HEK293T (cell line): ENCODE data around the gene HHAT.

Source experiments
- CTCF ChIA-PET: fragments of 350-600 bp; formaldehyde crosslinking; extraction: SDS; loops from one replicate; lab custom pipeline; 2021; ENCODE audit warnings: antibody characterized with exemption, inconsistent platforms; lab: Yijun Ruan, JAX
- POLR2A ChIA-PET: fragments of 350-600 bp; formaldehyde crosslinking; extraction: SDS; loops from one replicate; lab custom pipeline; 2020; ENCODE audit warnings: antibody characterized with exemption, inconsistent platforms; lab: Yijun Ruan, JAX
- DNase-seq: peaks from one replicate; pipeline ENCODE4 v3.0.0; 2012; ENCODE audit warnings: mixed read lengths; ENCODE audit errors: extremely low spot score
- ARNT ChIP-seq: fragments of 450-650 bp; IDR thresholded peaks from 2 replicates; pipeline ENCODE4 v1.6.1; 2017; ENCODE audit warnings: mild to moderate bottlenecking
- BHLHE40 ChIP-seq: fragments of 450-650 bp; IDR thresholded peaks from 2 replicates; pipeline ENCODE4 v1.6.1; 2016; ENCODE audit warnings: mild to moderate bottlenecking, moderate library complexity, borderline replicate concordance
- CTBP1 ChIP-seq: fragments of 450-650 bp; IDR thresholded peaks from 2 replicates; pipeline ENCODE4 v1.6.1; 2016; ENCODE audit warnings: borderline replicate concordance
- ELF4 ChIP-seq: fragments of 450-650 bp; IDR thresholded peaks from 2 replicates; pipeline ENCODE4 v1.6.1; 2017; ENCODE audit warnings: antibody characterized with exemption
- FOXA1 ChIP-seq: fragments of 450-650 bp; IDR thresholded peaks from 2 replicates; pipeline ENCODE4 v1.6.1; 2016; ENCODE audit warnings: mild to moderate bottlenecking
- FOXK2 ChIP-seq: fragments of 450-650 bp; IDR thresholded peaks from 2 replicates; pipeline ENCODE4 v1.6.1; 2016; ENCODE audit warnings: mild to moderate bottlenecking
- FOXM1 ChIP-seq: fragments of 450-650 bp; IDR thresholded peaks from 2 replicates; pipeline ENCODE4 v1.6.1; 2017; ENCODE audit warnings: mild to moderate bottlenecking, borderline replicate concordance
- HDGF ChIP-seq: fragments of 450-650 bp; IDR thresholded peaks from 2 replicates; pipeline ENCODE4 v1.6.1; 2017; ENCODE audit warnings: antibody characterized with exemption, borderline replicate concordance
- L3MBTL2 ChIP-seq: fragments of 450-650 bp; conservative IDR thresholded peaks from 2 replicates; pipeline ENCODE4 v1.6.1; 2016; ENCODE audit warnings: mild to moderate bottlenecking
- LEF1 ChIP-seq: fragments of 450-650 bp; IDR thresholded peaks from 2 replicates; pipeline ENCODE4 v1.6.1; 2017; ENCODE audit warnings: mild to moderate bottlenecking, borderline replicate concordance
- NFRKB ChIP-seq: fragments of 450-650 bp; IDR thresholded peaks from 2 replicates; pipeline ENCODE4 v1.6.1; 2016; ENCODE audit warnings: mild to moderate bottlenecking, moderate library complexity
- SP1 ChIP-seq: fragments of 450-650 bp; IDR thresholded peaks from 2 replicates; pipeline ENCODE4 v1.6.1; 2017
- SUZ12 ChIP-seq: fragments of 450-650 bp; IDR thresholded peaks from 2 replicates; pipeline ENCODE4 v1.6.1; 2016; ENCODE audit warnings: mild to moderate bottlenecking
- TARDBP ChIP-seq: fragments of 450-650 bp; IDR thresholded peaks from 2 replicates; pipeline ENCODE4 v1.6.1; 2016
- ZNF384 ChIP-seq: fragments of 450-650 bp; IDR thresholded peaks from 2 replicates; pipeline ENCODE4 v1.6.1; 2016
- TF ChIP-seq, protein P1 (sequence below): fragments of 450-650 bp; IDR thresholded peaks from 2 replicates; pipeline ENCODE4 v1.6.1; 2016

The HHAT gene

DNA sequence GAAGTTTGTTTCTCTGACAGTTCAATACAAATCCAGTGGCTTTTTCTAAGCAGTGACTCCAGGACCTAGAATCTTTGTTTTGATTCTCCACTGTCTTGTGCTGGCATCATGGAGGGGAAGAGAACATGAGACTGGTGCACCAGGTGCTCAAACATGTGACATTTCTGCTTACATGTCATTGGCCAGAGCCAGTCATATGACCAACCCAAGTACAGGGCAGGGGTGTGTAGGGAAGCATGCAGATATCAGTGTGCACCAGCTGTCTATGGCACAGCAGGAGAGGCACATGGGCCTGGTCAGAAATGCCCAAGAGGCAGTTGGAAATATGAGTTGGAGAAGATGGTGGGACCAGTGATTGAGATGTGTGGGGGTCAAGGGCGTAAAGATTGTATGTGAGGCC is 297.0 kb downstream of the HHAT start:
- ChIA-PET CTCF (no interaction called here), POLR2A (no interaction called here)
- TF ChIP-seq, protein P1, sequence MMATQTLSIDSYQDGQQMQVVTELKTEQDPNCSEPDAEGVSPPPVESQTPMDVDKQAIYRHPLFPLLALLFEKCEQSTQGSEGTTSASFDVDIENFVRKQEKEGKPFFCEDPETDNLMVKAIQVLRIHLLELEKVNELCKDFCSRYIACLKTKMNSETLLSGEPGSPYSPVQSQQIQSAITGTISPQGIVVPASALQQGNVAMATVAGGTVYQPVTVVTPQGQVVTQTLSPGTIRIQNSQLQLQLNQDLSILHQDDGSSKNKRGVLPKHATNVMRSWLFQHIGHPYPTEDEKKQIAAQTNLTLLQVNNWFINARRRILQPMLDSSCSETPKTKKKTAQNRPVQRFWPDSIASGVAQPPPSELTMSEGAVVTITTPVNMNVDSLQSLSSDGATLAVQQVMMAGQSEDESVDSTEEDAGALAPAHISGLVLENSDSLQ, result no peak
- TF ChIP-seq SUZ12 (no peak), FOXK2 (no peak), FOXA1 (no peak), TARDBP (no peak), CTBP1 (no peak), L3MBTL2 (no peak)
- DNase-seq, result no peak

DNA sequence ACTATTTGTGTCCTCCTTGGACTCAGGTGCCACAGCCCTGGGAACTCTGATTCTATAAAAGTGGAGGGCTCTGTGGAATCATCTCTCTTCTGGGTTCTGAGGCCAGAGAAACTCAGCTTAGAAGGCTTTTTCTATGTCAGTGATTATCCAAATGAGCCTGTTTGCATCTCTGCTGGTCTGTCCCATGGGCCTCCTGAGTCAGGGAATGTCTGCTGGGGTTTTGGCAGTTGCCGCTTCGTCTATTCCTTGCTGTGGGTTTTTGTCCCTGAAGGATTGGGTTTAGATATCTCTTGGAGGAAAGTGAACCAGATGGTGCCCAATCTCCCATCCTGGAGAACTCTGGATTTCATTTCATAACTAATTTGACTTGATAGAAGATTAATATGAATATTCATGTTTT is 297.6 kb downstream of the HHAT start:
- CTCF ChIA-PET, result no interaction called here
- POLR2A ChIA-PET, result no interaction called here
- DNase-seq, result no peak
- TF ChIP-seq ELF4, result no peak
- no peak for TF ChIP-seq SP1
- TF ChIP-seq BHLHE40, result no peak
- TF ChIP-seq ARNT, result no peak
- TF ChIP-seq, protein P1, result no peak
- TF ChIP-seq L3MBTL2, result no peak
- TF ChIP-seq FOXM1, result no peak
- TF ChIP-seq HDGF, result no peak
- TF ChIP-seq FOXK2, result no peak
- no peak for TF ChIP-seq LEF1
- TF ChIP-seq SUZ12, result no peak
- TF ChIP-seq CTBP1, result no peak
- TF ChIP-seq ZNF384, result no peak
- TF ChIP-seq NFRKB, result no peak

DNA sequence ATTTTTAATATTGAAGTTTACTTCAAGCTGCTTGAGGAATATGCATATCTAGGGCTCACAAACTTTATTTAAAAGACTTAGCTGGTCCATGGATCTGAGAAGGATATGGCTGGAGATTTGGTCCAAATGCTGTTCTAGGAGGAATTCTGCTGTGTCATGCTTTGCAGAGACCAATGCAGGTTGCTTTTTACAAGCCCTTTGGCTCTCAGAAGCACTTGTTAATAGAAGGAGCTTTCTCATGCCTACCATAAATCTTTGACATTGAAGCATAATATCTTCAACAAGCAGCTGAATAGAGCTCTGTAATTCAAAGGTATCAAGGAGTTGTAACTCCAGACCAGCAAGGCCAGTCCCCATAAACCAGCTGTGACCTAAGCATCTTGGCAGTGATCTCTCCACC is 299.1 kb downstream of the HHAT start:
- DNase-seq, result no peak
- POLR2A ChIA-PET, result no interaction called here
- TF ChIP-seq CTBP1, result no peak
- no peak for TF ChIP-seq HDGF
- CTCF ChIA-PET, result interaction anchor here (0.8 kb wide), 1 partner anchor 227 kb away, joined by 4 read pairs; no protein-coding TSS in a partner anchor

DNA sequence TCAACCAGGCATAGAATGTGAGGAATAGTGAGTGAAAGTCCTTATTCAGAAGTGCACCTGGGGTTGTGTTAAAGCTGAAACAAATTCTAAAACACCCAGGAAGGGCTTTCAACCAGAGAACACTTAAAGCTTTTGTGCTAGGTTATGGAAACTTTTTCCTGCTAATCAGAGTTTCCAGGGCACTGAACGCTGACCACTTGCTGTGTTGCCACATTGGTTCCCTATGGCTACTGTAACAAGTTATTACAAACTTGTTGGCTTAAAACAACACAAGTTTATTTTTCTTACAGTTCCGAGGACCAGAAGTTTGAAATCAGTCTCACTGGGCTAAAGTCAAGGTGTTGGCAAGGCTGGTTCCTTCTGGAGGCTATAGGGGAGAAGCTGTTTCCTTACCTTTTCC is 300.6 kb downstream of the HHAT start:
- TF ChIP-seq HDGF, result no peak
- TF ChIP-seq ARNT, result no peak
- no peak for TF ChIP-seq SP1
- no peak for TF ChIP-seq FOXK2
- no peak for TF ChIP-seq ZNF384
- TF ChIP-seq SUZ12, result no peak
- TF ChIP-seq NFRKB, result no peak
- no peak for TF ChIP-seq LEF1
- no peak for TF ChIP-seq FOXA1
- no peak for TF ChIP-seq CTBP1
- no peak for TF ChIP-seq ELF4
- no peak for TF ChIP-seq L3MBTL2
- no peak for TF ChIP-seq BHLHE40
- TF ChIP-seq, protein P1, result no peak
- TF ChIP-seq FOXM1, result no peak
- ChIA-PET CTCF (no interaction called here), POLR2A (no interaction called here)

DNA sequence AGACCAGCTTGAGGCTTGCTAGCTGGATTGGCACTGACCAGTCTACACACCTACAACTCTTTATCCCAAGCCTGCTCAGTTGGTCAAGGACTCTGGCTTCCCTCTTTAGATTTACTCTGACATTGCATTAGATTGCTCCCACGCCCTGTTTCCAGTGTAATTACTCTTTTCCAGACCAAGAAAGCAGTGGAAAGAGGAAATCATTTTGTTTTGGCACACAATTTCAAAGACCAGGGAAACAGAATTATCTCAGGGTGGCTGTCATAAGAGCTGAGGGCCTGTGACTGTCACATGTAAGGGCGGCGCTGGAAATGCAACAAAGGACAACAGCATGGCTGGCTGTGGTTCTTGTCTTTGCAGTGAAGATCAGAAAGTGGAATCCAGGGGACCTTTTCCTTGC is 302.7 kb downstream of the HHAT start:
- no peak for DNase-seq
- ChIA-PET POLR2A (no interaction called here), CTCF (no interaction called here)
- TF ChIP-seq ZNF384 (no peak), TARDBP (no peak)

More for the DNA sequence above, 300.6 kb downstream of the HHAT start:
- no peak for DNase-seq

DNA sequence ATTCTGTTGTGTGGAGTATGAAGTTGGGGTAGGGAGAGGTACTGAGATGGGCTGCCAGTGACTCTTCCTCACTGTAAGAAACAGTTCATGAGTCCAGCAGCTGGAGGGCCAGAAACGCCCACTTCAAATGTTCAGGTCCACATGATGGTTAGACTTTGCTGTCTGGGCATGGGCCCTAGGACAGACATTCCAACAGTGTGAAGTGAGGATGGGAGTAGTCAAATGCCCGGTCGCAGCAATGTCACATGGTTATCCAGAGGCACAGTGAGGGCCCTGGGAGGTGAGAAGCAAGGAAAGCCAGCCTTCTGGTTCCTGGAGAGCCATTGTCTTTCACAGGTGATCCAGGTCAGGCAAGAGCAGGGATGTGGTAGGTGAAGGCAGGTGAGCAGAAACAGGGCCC is 304.4 kb downstream of the HHAT start:
- CTCF ChIA-PET, result no interaction called here
- no peak for TF ChIP-seq FOXM1
- no peak for TF ChIP-seq FOXA1
- no peak for TF ChIP-seq SUZ12
- TF ChIP-seq TARDBP, result no peak
- no peak for TF ChIP-seq SP1
- TF ChIP-seq L3MBTL2, result no peak
- no peak for TF ChIP-seq BHLHE40
- no peak for TF ChIP-seq NFRKB
- no peak for TF ChIP-seq LEF1
- TF ChIP-seq, protein P1, result no peak
- no peak for TF ChIP-seq FOXK2
- TF ChIP-seq CTBP1, result no peak
- TF ChIP-seq ARNT, result no peak
- TF ChIP-seq HDGF, result no peak
- no peak for DNase-seq
- POLR2A ChIA-PET, result no interaction called here
